ENCODE measurements around the gene PFDN4.
A peak's percentile ranks its signal among the peaks of the same experiment; 100 is the strongest.

PFDN4 gene

DNA sequence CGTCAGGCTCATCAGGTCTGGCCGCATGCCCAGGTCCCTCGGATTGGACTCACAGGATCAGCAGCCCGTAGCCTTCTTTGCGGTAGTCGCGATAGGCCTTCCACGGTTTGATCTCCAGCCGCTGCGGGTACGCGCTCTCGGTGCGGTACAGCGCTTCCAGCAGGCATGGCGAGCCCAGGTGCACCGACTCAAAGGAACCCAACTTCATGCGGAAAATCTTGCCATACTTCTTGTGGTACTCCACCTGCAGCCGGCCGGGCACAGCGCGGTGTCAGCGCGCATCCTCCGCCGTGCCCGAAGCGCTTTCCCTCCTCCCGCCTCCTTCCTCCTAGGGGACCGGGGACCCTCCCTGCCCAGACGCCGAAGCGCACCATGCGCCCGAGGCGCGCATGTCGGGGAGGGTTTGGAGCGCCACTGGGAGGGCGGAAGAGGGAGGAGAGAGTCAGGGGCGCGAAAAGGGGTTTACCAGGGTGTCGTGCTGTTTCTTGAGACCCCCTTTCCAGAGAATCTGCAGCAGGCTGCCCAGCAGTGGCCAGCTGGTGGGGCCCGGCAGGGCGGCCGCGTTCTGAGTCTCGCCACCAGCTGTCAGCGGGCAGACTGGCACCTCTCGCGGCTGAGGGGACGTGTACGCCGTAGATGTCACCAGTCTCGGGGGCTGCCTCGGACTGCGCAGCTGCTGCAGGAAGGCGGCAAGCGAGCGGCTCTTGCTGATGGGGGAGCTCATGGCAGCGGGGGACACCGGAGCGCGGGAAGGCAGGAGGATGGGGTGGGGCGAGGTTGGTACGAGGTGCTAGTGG lies 34.8 kb upstream of the PFDN4 start:
- H4K91ac ChIP-seq (ENCODE audit: low read depth, low read length) = no peak overlapping the region
- peak; percentile 21 to 49 for DNase-seq
- H2BK12ac ChIP-seq (ENCODE audit: low read length) = no peak overlapping the region
- no peak overlapping the region for H3K18ac ChIP-seq (ENCODE audit: low read length)
- H4K12ac ChIP-seq (ENCODE audit: low read depth, low read length) = no peak overlapping the region
- no peak overlapping the region for H2BK5ac ChIP-seq (ENCODE audit: low read depth, low read length, poor library complexity)
- WGBS (ENCODE audit: extremely low coverage, insufficient coverage, insufficient read length) = no CpG with 5 or more reads among the region's 66 CpGs
- H3K14ac ChIP-seq (ENCODE audit: low read length) = no peak overlapping the region
- no peak overlapping the region for H4K8ac ChIP-seq (ENCODE audit: low read depth, low read length)
- peaks cover 33% of the 10 kb centered on the region for H3K27me3 ChIP-seq (ENCODE audit: insufficient read depth, low read length)
- H3K4me1 ChIP-seq (ENCODE audit: control insufficient read depth in 1 of 2, insufficient read depth in 2 of 2, low read length in 2 of 2) = peaks cover 17 to 22% of the 10 kb centered on the region in 2 experiments
- peak overlapping the region; percentile 41 for H3K4me3 ChIP-seq (ENCODE audit: low read depth, low read length)
- H2AK5ac ChIP-seq (ENCODE audit: low read length) = no peak overlapping the region
- no peak overlapping the region for H3K4ac ChIP-seq (ENCODE audit: low read depth, low read length)
- no peak overlapping the region for H3K9ac ChIP-seq (ENCODE audit: low read length)
- H3K4me2 ChIP-seq (ENCODE audit: low read length) = peak overlapping the region; percentile 47
- no peak overlapping the region for H2BK120ac ChIP-seq (ENCODE audit: insufficient read depth, low read length, poor library complexity)
- H3K79me1 ChIP-seq (ENCODE audit: low read length) = no peaks in the 10 kb centered on the region
- H3K36me3 ChIP-seq (ENCODE audit: control insufficient read depth in 1 of 2, insufficient read depth in 2 of 2, low read length in 2 of 2) = no peaks in the 10 kb centered on the region
- no peak overlapping the region for H2AFZ ChIP-seq (ENCODE audit: insufficient read depth, low read length, poor library complexity)
- no peak overlapping the region for H3K23ac ChIP-seq (ENCODE audit: low read length)
- H3K27ac ChIP-seq (ENCODE audit: low read depth, low read length) = no peak overlapping the region
- peaks cover 4% of the 10 kb centered on the region for H3K9me3 ChIP-seq (ENCODE audit: insufficient read depth, low read depth, low read length)
- no peaks in the 10 kb centered on the region for H3K79me2 ChIP-seq (ENCODE audit: control insufficient read depth, insufficient read depth, low read length, poor library complexity)

DNA sequence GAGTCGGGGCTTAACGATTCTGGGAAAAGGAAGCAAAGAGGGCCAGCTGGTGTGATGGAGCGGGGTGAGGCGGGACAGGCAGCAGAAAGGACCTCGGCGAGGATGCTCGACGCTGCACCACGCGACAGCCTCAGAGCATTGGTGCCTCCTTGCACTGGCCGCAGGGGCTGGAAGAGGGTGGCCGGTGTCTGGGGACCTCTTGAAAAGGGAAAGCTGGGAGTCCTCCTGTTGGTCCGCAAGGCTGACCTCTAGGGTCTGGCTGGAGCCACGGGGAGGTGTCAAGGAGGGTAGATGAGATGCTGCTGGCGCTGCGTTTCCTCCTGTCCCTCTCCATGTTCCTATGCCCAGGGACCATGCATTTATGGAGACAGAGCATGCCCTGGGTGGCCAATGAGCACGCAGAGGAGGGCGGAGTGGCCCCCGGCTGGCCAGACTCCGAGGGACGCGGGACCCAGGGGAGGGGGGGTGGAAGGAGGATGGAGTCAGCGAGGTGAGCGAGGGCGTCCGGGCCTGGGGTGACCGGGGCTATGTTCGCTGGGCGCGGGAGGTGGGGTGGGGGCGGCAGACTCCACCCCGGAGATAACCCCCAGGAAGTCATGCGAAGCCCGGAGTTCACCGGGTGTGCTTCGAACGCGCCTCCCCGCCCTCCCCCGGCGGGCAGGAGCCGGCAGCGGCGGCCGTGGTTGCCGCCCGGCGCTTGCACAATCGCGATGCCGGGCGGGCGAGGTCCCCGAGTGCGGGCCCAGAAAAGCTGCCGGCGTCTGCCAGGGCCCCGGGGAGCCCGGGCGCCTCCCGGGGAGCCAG lies 34.0 kb upstream of the PFDN4 start, which contains the start of gene CYP24A1:
CYP24A1 (minus strand) TSS at position 334 of the 804 bp plus-strand sequence. CDS start 407 bp downstream, outside the sequence.
- H2BK12ac ChIP-seq (ENCODE audit: low read length) = no peak within 1 kb of the TSS
- no peak within 1 kb of the TSS for H4K12ac ChIP-seq (ENCODE audit: low read depth, low read length)
- no CpG with 5 or more reads among the region's 61 CpGs for WGBS (ENCODE audit: extremely low coverage, insufficient coverage, insufficient read length)
- H3K4me2 ChIP-seq (ENCODE audit: low read length) = peak within 1 kb of the TSS; percentile 47
- H3K9ac ChIP-seq (ENCODE audit: low read length) = no peak within 1 kb of the TSS
- peaks cover 33% of the 10 kb centered on the region for H3K27me3 ChIP-seq (ENCODE audit: insufficient read depth, low read length)
- no peaks in the 10 kb centered on the region for H3K79me2 ChIP-seq (ENCODE audit: control insufficient read depth, insufficient read depth, low read length, poor library complexity)
- H2AFZ ChIP-seq (ENCODE audit: insufficient read depth, low read length, poor library complexity) = peak within 1 kb of the TSS; percentile 37
- peak; percentile 7 to 38 for DNase-seq
- H3K14ac ChIP-seq (ENCODE audit: low read length) = no peak within 1 kb of the TSS
- no peak within 1 kb of the TSS for H3K27ac ChIP-seq (ENCODE audit: low read depth, low read length)
- peaks cover 17 to 22% of the 10 kb centered on the region in 2 experiments for H3K4me1 ChIP-seq (ENCODE audit: control insufficient read depth in 1 of 2, insufficient read depth in 2 of 2, low read length in 2 of 2)
- peak within 1 kb of the TSS; percentile 41 for H3K4me3 ChIP-seq (ENCODE audit: low read depth, low read length)
- H3K79me1 ChIP-seq (ENCODE audit: low read length) = no peaks in the 10 kb centered on the region
- H3K36me3 ChIP-seq (ENCODE audit: control insufficient read depth in 1 of 2, insufficient read depth in 2 of 2, low read length in 2 of 2) = no peaks in the 10 kb centered on the region
- H3K9me3 ChIP-seq (ENCODE audit: insufficient read depth, low read depth, low read length) = peaks cover 4% of the 10 kb centered on the region
- H3K23ac ChIP-seq (ENCODE audit: low read length) = no peak within 1 kb of the TSS
- H2AK5ac ChIP-seq (ENCODE audit: low read length) = no peak within 1 kb of the TSS
- no peak within 1 kb of the TSS for H3K4ac ChIP-seq (ENCODE audit: low read depth, low read length)
- no peak within 1 kb of the TSS for H4K8ac ChIP-seq (ENCODE audit: low read depth, low read length)
- H4K91ac ChIP-seq (ENCODE audit: low read depth, low read length) = no peak within 1 kb of the TSS
- H3K18ac ChIP-seq (ENCODE audit: low read length) = no peak within 1 kb of the TSS
- H2BK5ac ChIP-seq (ENCODE audit: low read depth, low read length, poor library complexity) = no peak within 1 kb of the TSS
- no peak within 1 kb of the TSS for H2BK120ac ChIP-seq (ENCODE audit: insufficient read depth, low read length, poor library complexity)

DNA sequence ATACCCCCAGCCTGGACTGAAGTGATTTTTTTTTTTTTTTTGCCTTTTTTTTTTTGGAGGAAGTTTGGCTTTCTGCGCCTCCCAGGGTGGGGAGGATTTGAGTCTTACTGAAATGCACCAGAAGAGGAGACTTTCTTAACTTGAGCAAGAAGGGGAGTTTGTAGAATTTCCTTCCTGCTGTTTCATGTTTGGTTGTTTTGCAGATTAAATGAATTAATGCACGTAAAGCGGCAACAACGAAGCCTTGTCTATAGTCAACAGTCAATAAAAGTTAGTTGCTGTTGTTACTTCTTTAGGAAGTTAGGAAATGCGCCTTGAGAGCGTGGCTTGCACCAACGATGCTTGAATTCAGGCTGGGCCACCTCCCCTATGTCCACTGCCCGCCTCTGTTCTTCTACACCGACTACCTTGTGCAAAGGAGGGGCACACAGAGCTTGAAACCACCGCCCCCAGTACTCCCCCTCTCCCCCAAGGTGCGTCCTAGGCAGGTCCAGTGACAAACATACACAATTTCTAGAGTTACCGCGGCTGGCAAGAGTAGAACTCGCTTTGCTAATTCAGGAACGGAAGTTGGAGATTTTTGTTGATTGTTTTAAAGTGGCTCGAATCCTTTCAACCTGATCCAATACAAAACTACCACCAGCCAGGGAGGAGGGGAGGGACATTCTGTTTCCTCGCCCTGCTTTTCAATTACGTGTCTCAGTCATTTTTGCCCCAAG lies 33.3 kb upstream of the PFDN4 start:
- H2AK5ac ChIP-seq (ENCODE audit: low read length) = no peak overlapping the region
- no peaks in the 10 kb centered on the region for H3K79me2 ChIP-seq (ENCODE audit: control insufficient read depth, insufficient read depth, low read length, poor library complexity)
- H3K4ac ChIP-seq (ENCODE audit: low read depth, low read length) = no peak overlapping the region
- H2BK12ac ChIP-seq (ENCODE audit: low read length) = no peak overlapping the region
- H2AFZ ChIP-seq (ENCODE audit: insufficient read depth, low read length, poor library complexity) = no peak overlapping the region
- peak overlapping the region; percentile 47 for H3K4me2 ChIP-seq (ENCODE audit: low read length)
- H2BK5ac ChIP-seq (ENCODE audit: low read depth, low read length, poor library complexity) = no peak overlapping the region
- no peak overlapping the region for H3K4me3 ChIP-seq (ENCODE audit: low read depth, low read length)
- H3K9me3 ChIP-seq (ENCODE audit: insufficient read depth, low read depth, low read length) = peaks cover 4% of the 10 kb centered on the region
- no peak overlapping the region for H3K27ac ChIP-seq (ENCODE audit: low read depth, low read length)
- H4K91ac ChIP-seq (ENCODE audit: low read depth, low read length) = no peak overlapping the region
- H3K36me3 ChIP-seq (ENCODE audit: control insufficient read depth in 1 of 2, insufficient read depth in 2 of 2, low read length in 2 of 2) = no peaks in the 10 kb centered on the region
- H3K4me1 ChIP-seq (ENCODE audit: control insufficient read depth in 1 of 2, insufficient read depth in 2 of 2, low read length in 2 of 2) = peaks cover 17 to 20% of the 10 kb centered on the region in 2 experiments
- no peak for DNase-seq
- no peak overlapping the region for H3K23ac ChIP-seq (ENCODE audit: low read length)
- no peaks in the 10 kb centered on the region for H3K79me1 ChIP-seq (ENCODE audit: low read length)
- no CpG with 5 or more reads among the region's 18 CpGs for WGBS (ENCODE audit: extremely low coverage, insufficient coverage, insufficient read length)
- no peak overlapping the region for H3K9ac ChIP-seq (ENCODE audit: low read length)
- H4K8ac ChIP-seq (ENCODE audit: low read depth, low read length) = no peak overlapping the region
- H3K18ac ChIP-seq (ENCODE audit: low read length) = no peak overlapping the region
- H2BK120ac ChIP-seq (ENCODE audit: insufficient read depth, low read length, poor library complexity) = no peak overlapping the region
- H3K14ac ChIP-seq (ENCODE audit: low read length) = no peak overlapping the region
- no peak overlapping the region for H4K12ac ChIP-seq (ENCODE audit: low read depth, low read length)
- peaks cover 33% of the 10 kb centered on the region for H3K27me3 ChIP-seq (ENCODE audit: insufficient read depth, low read length)

DNA sequence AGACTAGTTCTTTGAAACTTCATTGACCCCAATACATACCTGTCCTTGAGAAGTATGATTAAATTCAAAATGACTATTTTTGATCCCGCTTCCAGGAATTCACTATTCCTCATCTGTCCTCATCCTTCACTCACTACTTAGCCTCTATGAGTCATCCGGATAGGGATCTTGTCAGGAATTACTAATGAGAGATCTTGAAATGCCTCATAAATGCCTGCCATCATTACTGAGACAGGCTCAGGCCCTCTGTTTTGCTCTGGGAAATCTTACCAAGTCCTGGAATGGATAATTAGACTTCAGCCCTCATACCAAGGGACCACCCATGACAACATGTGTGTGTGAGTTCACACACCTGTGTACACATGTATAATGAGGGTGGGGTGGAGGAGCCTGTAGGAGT lies 31.3 kb upstream of the PFDN4 start:
- Histone ChIP-seq H3K79me1 (ENCODE audit: low read length) (no peaks in the 10 kb centered on the region), H3K36me3 (ENCODE audit: control insufficient read depth in 1 of 2, insufficient read depth in 2 of 2, low read length in 2 of 2) (no peaks in the 10 kb centered on the region), H3K4me1 (ENCODE audit: control insufficient read depth in 1 of 2, insufficient read depth in 2 of 2, low read length in 2 of 2) (peaks cover 17 to 20% of the 10 kb centered on the region in 2 experiments), H3K4me2 (ENCODE audit: low read length) (no peak overlapping the region), H4K8ac (ENCODE audit: low read depth, low read length) (no peak overlapping the region), H3K4ac (ENCODE audit: low read depth, low read length) (no peak overlapping the region), H3K9ac (ENCODE audit: low read length) (no peak overlapping the region), H3K4me3 (ENCODE audit: low read depth, low read length) (no peak overlapping the region), H2BK5ac (ENCODE audit: low read depth, low read length, poor library complexity) (no peak overlapping the region), H2AK5ac (ENCODE audit: low read length) (no peak overlapping the region), H3K23ac (ENCODE audit: low read length) (no peak overlapping the region), H3K27ac (ENCODE audit: low read depth, low read length) (no peak overlapping the region), H2BK120ac (ENCODE audit: insufficient read depth, low read length, poor library complexity) (no peak overlapping the region), H4K12ac (ENCODE audit: low read depth, low read length) (no peak overlapping the region), H3K27me3 (ENCODE audit: insufficient read depth, low read length) (peaks cover 28% of the 10 kb centered on the region), H3K18ac (ENCODE audit: low read length) (no peak overlapping the region), H2AFZ (ENCODE audit: insufficient read depth, low read length, poor library complexity) (no peak overlapping the region), H3K79me2 (ENCODE audit: control insufficient read depth, insufficient read depth, low read length, poor library complexity) (no peaks in the 10 kb centered on the region), H3K9me3 (ENCODE audit: insufficient read depth, low read depth, low read length) (peaks cover 4% of the 10 kb centered on the region), H2BK12ac (ENCODE audit: low read length) (no peak overlapping the region), H4K91ac (ENCODE audit: low read depth, low read length) (no peak overlapping the region), H3K14ac (ENCODE audit: low read length) (no peak overlapping the region)
- WGBS (ENCODE audit: extremely low coverage, insufficient coverage, insufficient read length) = no CpG with 5 or more reads among the region's 2 CpGs
- peak; percentile 67 to 86 for DNase-seq

Measured in trophoblast cell (in vitro differentiated cells and primary cell).